Measurements from ENCODE around the gene GABBR2.
"Not testable (repeated sequence)": the region's sequence is repeated elsewhere in the genome, so short reads cannot be mapped to it uniquely, and the experiment has no call there.

The GABBR2 gene

GRCh38 chr9:98593354-98594253, 115.1 kb downstream of the GABBR2 start:
- DNase-seq (ENCODE audit: low read depth): no peak

- DNase-seq (ENCODE audit: low read depth): no peak
These were observed 117.0 kb downstream of the GABBR2 start for GRCh38 chr9:98591696-98592095.

- DNase-seq (ENCODE audit: low read depth): no peak
These were observed 118.6 kb downstream of the GABBR2 start for GRCh38 chr9:98590101-98590500.

- DNase-seq (ENCODE audit: low read depth): no peak
These were observed 119.6 kb downstream of the GABBR2 start for GRCh38 chr9:98589102-98589501.

GRCh38 chr9:98584853-98585438, 123.8 kb downstream of the GABBR2 start:
- not testable (repeated sequence) for DNase-seq (ENCODE audit: low read depth)

GRCh38 chr9:98584059-98584458, 124.7 kb downstream of the GABBR2 start:
- DNase-seq (ENCODE audit: low read depth): no peak

GRCh38 chr9:98583417-98583816, 125.3 kb downstream of the GABBR2 start:
- DNase-seq (ENCODE audit: low read depth): no peak

- DNase-seq (ENCODE audit: low read depth): no peak
These were observed 127.8 kb downstream of the GABBR2 start for GRCh38 chr9:98580956-98581355.

- no peak for DNase-seq (ENCODE audit: low read depth)
These were observed 129.0 kb downstream of the GABBR2 start for GRCh38 chr9:98579700-98580099.

GRCh38 chr9:98577446-98577845, 131.3 kb downstream of the GABBR2 start:
- DNase-seq (ENCODE audit: low read depth): no peak

GRCh38 chr9:98576859-98577258, 131.9 kb downstream of the GABBR2 start:
- no peak for DNase-seq (ENCODE audit: low read depth)

- DNase-seq (ENCODE audit: low read depth): no peak
These were observed 132.4 kb downstream of the GABBR2 start for GRCh38 chr9:98576354-98576753.

- DNase-seq (ENCODE audit: low read depth): peak; percentile 39
These were observed 133.1 kb downstream of the GABBR2 start for GRCh38 chr9:98575379-98576346.

- DNase-seq (ENCODE audit: low read depth): no peak
These were observed 134.9 kb downstream of the GABBR2 start for GRCh38 chr9:98573749-98574278.

GRCh38 chr9:98572796-98573195, 135.9 kb downstream of the GABBR2 start:
- no peak for DNase-seq (ENCODE audit: low read depth)

GRCh38 chr9:98572054-98572627, 136.6 kb downstream of the GABBR2 start:
- no peak for DNase-seq (ENCODE audit: low read depth)

- no peak for DNase-seq (ENCODE audit: low read depth)
These were observed 137.1 kb downstream of the GABBR2 start for GRCh38 chr9:98571643-98572042.

GRCh38 chr9:98570663-98571440, 137.9 kb downstream of the GABBR2 start:
- no peak for DNase-seq (ENCODE audit: low read depth)

GRCh38 chr9:98570055-98570454, 138.7 kb downstream of the GABBR2 start:
- no peak for DNase-seq (ENCODE audit: low read depth)

GRCh38 chr9:98569491-98569890, 139.2 kb downstream of the GABBR2 start:
- DNase-seq (ENCODE audit: low read depth): no peak

- DNase-seq (ENCODE audit: low read depth): no peak
These were observed 139.7 kb downstream of the GABBR2 start for GRCh38 chr9:98568909-98569469.

Measured in activated T-cell treated with anti-CD3 and anti-CD28 coated beads for 48 hours (primary cell).